Upper lobe of left lung (tissue), 6 donors: ENCODE data around the gene ZNF467. TPM values are rescaled to one million over a fixed set of nuclear protein-coding genes. Genes with fewer than 3 reads are reported as not detected.
A peak's percentile ranks its signal among the peaks of the same experiment; 100 is the strongest.

ENCODE experiments used
- ATAC-seq, 2 donors: fragments of 200-7000 bp; cut with Tn5 transposase; one replicate each; pipeline ENCODE4 v1.9.1; 2022; ENCODE audit warnings: mild to moderate bottlenecking in 2 of 2, moderate library complexity in 2 of 2; ENCODE audit not compliant: low FRiP score in 2 of 2
- DNase-seq, 2 donors: peaks; one replicate each; pipeline ENCODE4 v3.0.0-alpha.2; 2019 to 2020
- H3K27ac ChIP-seq, 4 donors: fragments of 200-600 bp; sonication (generic); one replicate each; pipeline ENCODE4 v1.5.1; 2016 to 2019
- H3K27me3 ChIP-seq, 4 donors: fragments of 200-600 bp; sonication (generic); one replicate each; pipeline ENCODE4 v1.5.1; 2017 to 2019
- H3K36me3 ChIP-seq, 4 donors: fragments of 200-600 bp; sonication (generic); one replicate each; pipeline ENCODE4 v1.5.1; 2016 to 2019
- H3K4me1 ChIP-seq, 4 donors: fragments of 200-600 bp; sonication (generic); one replicate each; pipeline ENCODE4 v1.5.1; 2018 to 2019
- H3K4me3 ChIP-seq, 4 donors: fragments of 200-600 bp; sonication (generic); one replicate each; pipeline ENCODE4 v1.5.1; 2017 to 2019; ENCODE audit warnings: mild to moderate bottlenecking in 2 of 4, moderate library complexity in 1 of 4
- H3K9me3 ChIP-seq, 4 donors: fragments of 200-600 bp; sonication (generic); one replicate each; pipeline ENCODE4 v1.5.1; 2018 to 2019
- CTCF ChIP-seq, 6 experiments: fragments of 450-650 bp in 4 of 6; fragments of 200-600 bp in 2 of 6; sonication (generic) in 2 of 6; IDR thresholded peaks; one replicate each; pipeline ENCODE4 v1.5.1; 2016 to 2019; ENCODE audit warnings: antibody characterized with exemption in 6 of 6
- EP300 ChIP-seq, 4 donors: sonication (generic); formaldehyde crosslinking; IDR thresholded peaks; one replicate each; pipeline ENCODE4 v1.5.1; 2017; ENCODE audit warnings: antibody characterized with exemption in 4 of 4, control low read depth in 2 of 4
- POLR2A ChIP-seq, 4 donors: fragments of 450-650 bp; IDR thresholded peaks; one replicate each; pipeline ENCODE4 v1.5.1; 2016 to 2017; ENCODE audit warnings: antibody characterized with exemption in 4 of 4, mild to moderate bottlenecking in 2 of 4
- POLR2AphosphoS5 ChIP-seq, 2 donors: sonication (generic); formaldehyde crosslinking; IDR thresholded peaks; one replicate each; pipeline ENCODE4 v1.5.1; 2017; ENCODE audit warnings: antibody characterized with exemption in 2 of 2
- WGBS, 2 donors: methylation state at CpG; one replicate each; pipeline ENCODE4 v1.1.5; 2017 to 2018; 5-methylcytosine and 5-hydroxymethylcytosine counted together
- total RNA-seq, 6 donors: library from RNA; depleted of rRNA in 4 of 6; stranded (reverse); fragments of >200 nt in 4 of 6; gene quantifications; one replicate each; pipeline versions ENCODE4 v1.1.0 to v1.2.1, GENCODE V29; 2016 to 2021
- donor health status: DM: no; HTN: no; CAD: no; lungs with moderate emphysema.
- donor health status: DM: no; HTN: yes; CAD: no; lungs with severe emphysema.

The ZNF467 gene
- total RNA-seq, 6 donors from 2014 or later: 8.2 to 41.2 (median 17.4) TPM

DNA sequence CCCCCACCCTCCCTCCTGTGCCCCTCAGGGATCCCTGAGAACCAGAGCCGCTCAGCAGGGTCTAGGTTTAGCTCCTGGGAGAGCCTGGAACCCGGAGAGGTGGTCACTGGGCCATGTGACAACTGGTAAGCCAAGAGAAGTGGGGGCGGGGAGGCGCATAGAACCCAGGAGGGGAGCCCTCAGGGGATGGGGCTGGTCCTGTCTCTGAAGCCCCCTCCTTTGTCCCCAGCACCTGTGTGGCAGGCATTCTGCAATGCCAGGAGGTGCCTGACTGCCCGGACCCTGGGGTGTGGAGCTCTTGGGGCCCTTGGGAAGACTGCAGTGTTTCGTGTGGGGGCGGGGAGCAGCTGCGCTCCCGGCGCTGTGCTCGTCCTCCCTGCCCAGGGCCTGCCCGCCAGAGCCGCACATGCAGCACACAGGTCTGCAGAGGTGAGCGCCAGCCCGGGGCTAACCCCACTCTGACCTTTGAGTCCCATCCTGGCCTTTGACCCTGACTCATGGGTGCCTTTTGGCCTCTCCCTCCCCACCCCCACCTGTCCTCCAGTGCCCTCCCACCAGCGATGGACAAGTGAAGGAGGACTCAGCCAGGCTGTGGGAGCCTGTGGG, 42.4 kb upstream of the ZNF467 start:
- Histone ChIP-seq H3K27me3 (no peaks in the 10 kb centered on the region), H3K4me1 (no peaks in the 10 kb centered on the region), H3K36me3 (no peaks in the 10 kb centered on the region), H3K9me3 (no peaks in the 10 kb centered on the region), H3K4me3 (no peak overlapping the region), H3K27ac (no peak overlapping the region)
- DNase-seq (peak in 1 of 2 donors; percentile 61), ATAC-seq (no peak)
- WGBS, 2 donors: 76 to 89% methylated on average over 14 to 16 of the region's 16 CpGs
- TF ChIP-seq POLR2A (IDR thresholded peaks at IDR 0.05) (no peak), CTCF (IDR thresholded peaks at IDR 0.05) (no peak), EP300 (IDR thresholded peaks at IDR 0.05) (no peak), POLR2AphosphoS5 (IDR thresholded peaks at IDR 0.05) (no peak)

GRCh38 chr7:149815121-149815520, 41.7 kb upstream of the ZNF467 start:
- Histone ChIP-seq H3K4me1 (no peaks in the 10 kb centered on the region), H3K36me3 (no peaks in the 10 kb centered on the region), H3K9me3 (no peaks in the 10 kb centered on the region), H3K27me3 (no peaks in the 10 kb centered on the region), H3K27ac (no peak overlapping the region), H3K4me3 (no peak overlapping the region)
- ATAC-seq (no peak), DNase-seq (peak in 1 of 2 donors; percentile 71)
- no peak for TF ChIP-seq EP300 (IDR thresholded peaks at IDR 0.05)
- TF ChIP-seq CTCF (IDR thresholded peaks at IDR 0.05): no peak
- TF ChIP-seq POLR2A (IDR thresholded peaks at IDR 0.05): no peak
- no peak for TF ChIP-seq POLR2AphosphoS5 (IDR thresholded peaks at IDR 0.05)
- WGBS, 2 donors: 81 to 84% methylated on average over 6 to 11 of the region's 12 CpGs

DNA sequence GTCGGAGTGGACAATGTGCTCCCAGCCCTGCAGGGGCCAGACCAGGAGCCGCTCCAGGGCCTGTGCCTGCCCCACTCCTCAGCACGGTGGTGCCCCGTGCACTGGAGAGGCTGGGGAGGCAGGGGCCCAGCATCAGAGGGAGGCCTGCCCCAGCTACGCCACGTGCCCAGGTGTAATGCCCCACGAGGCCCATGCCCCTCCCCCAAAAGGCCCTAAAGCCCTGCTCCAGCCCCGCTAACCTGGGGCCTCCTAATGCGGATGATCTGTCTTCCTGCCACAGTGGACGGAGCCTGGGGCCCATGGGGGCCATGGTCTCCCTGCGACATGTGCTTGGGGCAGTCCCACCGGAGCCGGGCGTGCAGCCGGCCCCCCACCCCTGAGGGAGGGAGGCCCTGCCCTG, 41.1 kb upstream of the ZNF467 start:
- H3K36me3 ChIP-seq: no peaks in the 10 kb centered on the region
- WGBS, 2 donors: 72% methylated on average over 10 of the region's 15 CpGs; no CpG with 5 or more reads in 1 of the 2 donors
- H3K27ac ChIP-seq: no peak overlapping the region
- no peak overlapping the region for H3K4me3 ChIP-seq
- TF ChIP-seq EP300 (IDR thresholded peaks at IDR 0.05) (no peak), POLR2AphosphoS5 (IDR thresholded peaks at IDR 0.05) (no peak), CTCF (IDR thresholded peaks at IDR 0.05) (no peak), POLR2A (IDR thresholded peaks at IDR 0.05) (no peak)
- ATAC-seq: no peak
- no peaks in the 10 kb centered on the region for H3K9me3 ChIP-seq
- no peaks in the 10 kb centered on the region for H3K27me3 ChIP-seq
- H3K4me1 ChIP-seq: no peaks in the 10 kb centered on the region
- DNase-seq: peak in 1 of 2 donors; percentile 69

DNA sequence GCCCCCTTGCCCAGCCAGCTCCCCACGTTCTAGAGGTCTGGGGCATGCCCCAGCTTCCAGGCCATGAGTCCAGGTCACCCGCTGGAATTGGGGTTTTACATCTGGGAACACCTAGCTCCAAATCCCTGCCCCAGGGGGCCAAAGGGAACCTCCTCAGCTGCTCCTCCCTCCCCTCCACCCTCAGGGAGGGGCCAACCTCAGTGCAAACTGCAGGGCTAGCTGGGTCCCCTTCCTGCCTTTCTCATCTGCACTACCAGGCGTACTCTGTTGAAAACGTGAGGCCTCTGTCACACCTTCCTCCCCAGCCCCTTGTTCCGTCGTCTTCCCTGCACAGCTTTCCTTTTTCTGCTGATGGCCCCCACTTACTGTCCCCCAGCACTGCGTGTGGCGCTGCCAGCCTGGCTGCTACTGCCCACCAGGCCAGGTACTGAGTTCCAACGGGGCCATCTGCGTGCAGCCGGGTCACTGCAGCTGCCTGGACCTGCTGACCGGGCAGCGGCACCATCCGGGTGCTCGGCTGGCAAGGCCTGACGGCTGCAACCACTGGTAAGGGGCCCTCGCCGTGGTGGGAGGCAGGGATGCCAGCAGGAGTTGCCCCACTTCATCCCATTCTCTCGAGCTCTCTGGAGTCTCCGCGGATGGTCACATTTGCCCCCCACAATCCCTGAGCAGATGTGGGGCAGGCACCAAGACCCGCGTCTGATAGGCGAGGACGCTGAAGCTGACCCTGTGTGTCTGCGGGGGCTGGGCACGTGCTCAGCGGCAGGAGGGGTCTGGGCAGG, 40.1 kb upstream of the ZNF467 start:
- H3K4me1 ChIP-seq: no peaks in the 10 kb centered on the region
- H3K27ac ChIP-seq: no peak overlapping the region
- TF ChIP-seq EP300 (IDR thresholded peaks at IDR 0.05): no peak
- no peak for TF ChIP-seq CTCF (IDR thresholded peaks at IDR 0.05)
- TF ChIP-seq POLR2A (IDR thresholded peaks at IDR 0.05): no peak
- no peak for TF ChIP-seq POLR2AphosphoS5 (IDR thresholded peaks at IDR 0.05)
- no peaks in the 10 kb centered on the region for H3K27me3 ChIP-seq
- no peak overlapping the region for H3K4me3 ChIP-seq
- H3K9me3 ChIP-seq: no peaks in the 10 kb centered on the region
- H3K36me3 ChIP-seq: no peaks in the 10 kb centered on the region
- DNase-seq: peak in 1 of 2 donors; percentile 71
- 89 to 91% methylated on average over 21 to 28 of the region's 28 CpGs for WGBS, 2 donors
- ATAC-seq: no peak
